Liver (tissue), 9 donors: ENCODE results near the gene TMEM190. TPM values are rescaled to one million over a fixed set of nuclear protein-coding genes. Genes with fewer than 3 reads are reported as not detected.

Experiments used
- DNase-seq: peaks from one replicate; pipeline ENCODE4 v3.0.0-alpha.2; 2017; ENCODE audit warnings: low spot score
- H3K27ac ChIP-seq, 2 donors: one replicate each; pipeline ENCODE4 v1.7.0; 2013; ENCODE audit warnings: inconsistent platforms in 2 of 2, low read length in 2 of 2, control low read depth in 1 of 2, low read depth in 1 of 2, mild to moderate bottlenecking in 1 of 2
- H3K27me3 ChIP-seq, 4 donors: one replicate each; pipeline versions ENCODE4 v1.6.1 to v1.7.0; 2013; ENCODE audit warnings: low read length in 3 of 4, inconsistent platforms in 1 of 4, mild to moderate bottlenecking in 1 of 4, moderate library complexity in 1 of 4; ENCODE audit not compliant: control insufficient read depth in 4 of 4, insufficient read depth in 4 of 4
- H3K36me3 ChIP-seq, 4 donors: one replicate each; pipeline versions ENCODE4 v1.6.1 to v1.7.0; 2013; ENCODE audit warnings: low read length in 3 of 4, mild to moderate bottlenecking in 3 of 4, low read depth in 1 of 4, moderate library complexity in 1 of 4; ENCODE audit not compliant: control insufficient read depth in 4 of 4, insufficient read depth in 3 of 4
- H3K4me1 ChIP-seq, 4 donors: one replicate each; pipeline versions ENCODE4 v1.6.1 to v1.7.0; 2013; ENCODE audit warnings: low read length in 3 of 4, mild to moderate bottlenecking in 3 of 4, moderate library complexity in 1 of 4; ENCODE audit not compliant: control insufficient read depth in 4 of 4, insufficient read depth in 4 of 4
- H3K4me3 ChIP-seq, 3 donors: one replicate each; pipeline versions ENCODE4 v1.6.1 to v1.7.0; 2013; ENCODE audit warnings: low read length in 3 of 3, control low read depth in 1 of 3, low read depth in 1 of 3, mild to moderate bottlenecking in 1 of 3
- H3K9ac ChIP-seq, 2 donors: one replicate each; pipeline ENCODE4 v1.7.0; 2013; ENCODE audit warnings: low read length in 2 of 2, mild to moderate bottlenecking in 2 of 2, moderate library complexity in 2 of 2, control low read depth in 1 of 2, low read depth in 1 of 2
- H3K9me3 ChIP-seq, 4 donors: one replicate each; pipeline versions ENCODE4 v1.6.1 to v1.7.0; 2013; ENCODE audit warnings: low read length in 3 of 4; ENCODE audit not compliant: control insufficient read depth in 4 of 4
- CTCF ChIP-seq: fragments of 150-350 bp; IDR thresholded peaks from 2 replicates; pipeline ENCODE4 v1.5.1; 2017; ENCODE audit warnings: improper control_type of control experiment, low read depth, low read length; ENCODE audit not compliant: missing input control
- EGR1 ChIP-seq, 2 donors: IDR thresholded peaks; 2 replicates each; pipeline ENCODE4 v1.6.1; 2016 to 2018; ENCODE audit warnings: antibody characterized with exemption in 2 of 2, low read depth in 2 of 2
- FOXA1 ChIP-seq: IDR thresholded peaks from 2 replicates; pipeline ENCODE4 v1.6.1; 2016; ENCODE audit warnings: antibody characterized with exemption
- FOXA2 ChIP-seq: IDR thresholded peaks from 2 replicates; pipeline ENCODE4 v1.6.1; 2016; ENCODE audit warnings: antibody characterized with exemption
- HNF4G ChIP-seq: IDR thresholded peaks from 2 replicates; pipeline ENCODE4 v1.6.1; 2016; ENCODE audit warnings: antibody characterized with exemption
- JUND ChIP-seq, 2 donors: IDR thresholded peaks; 2 replicates each; pipeline ENCODE4 v1.6.1; 2016; ENCODE audit warnings: antibody characterized with exemption in 2 of 2
- NR2F2 ChIP-seq: IDR thresholded peaks from 2 replicates; pipeline ENCODE4 v1.6.1; 2016; ENCODE audit warnings: antibody characterized with exemption
- RAD21 ChIP-seq, 2 donors: IDR thresholded peaks; 2 replicates each; pipeline ENCODE4 v1.6.1; 2016; ENCODE audit warnings: antibody characterized with exemption in 2 of 2, mild to moderate bottlenecking in 2 of 2
- REST ChIP-seq: IDR thresholded peaks from 2 replicates; pipeline ENCODE4 v1.6.1; 2016; ENCODE audit warnings: antibody characterized with exemption, mild to moderate bottlenecking
- RXRA ChIP-seq, 2 donors: IDR thresholded peaks; 2 replicates each; pipeline ENCODE4 v1.6.1; 2017 to 2018; ENCODE audit warnings: antibody characterized with exemption in 2 of 2, mild to moderate bottlenecking in 1 of 2
- TAF1 ChIP-seq: conservative IDR thresholded peaks from 2 replicates; pipeline ENCODE4 v1.6.1; 2016; ENCODE audit warnings: antibody characterized with exemption, mild to moderate bottlenecking
- YY1 ChIP-seq: IDR thresholded peaks from 2 replicates; pipeline ENCODE4 v1.6.1; 2016; ENCODE audit warnings: antibody characterized with exemption, mild to moderate bottlenecking
- WGBS: extraction: QIAGEN DNeasy Blood & Tissue Kit; methylation state at CpG from one replicate; pipeline ENCODE4 v1.1.7; 2013; 5-methylcytosine and 5-hydroxymethylcytosine counted together
- polyA plus RNA-seq, 2 donors: library from polyadenylated mRNA; stranded (reverse) in 1 of 2; unstranded in 1 of 2; fragments of 200-250 nt in 1 of 2; fragments of >200 nt in 1 of 2; fragmentation: Nextera tagmentation in 1 of 2; extraction: Ambion mirVana in 1 of 2; gene quantifications; one replicate each; pipeline versions ENCODE4 v1.2.1 to v1.2.3, GENCODE V29; 2013 to 2015
- total RNA-seq, 2 donors: library from RNA; depleted of rRNA; stranded (reverse); fragments of >200 nt; gene quantifications; one replicate each; pipeline ENCODE4 v1.2.3, GENCODE V29; 2014
- TF ChIP-seq, protein P1 (sequence below): IDR thresholded peaks from 2 replicates; pipeline ENCODE4 v1.6.1; 2016; ENCODE audit warnings: antibody characterized with exemption
- TF ChIP-seq, protein P2 (sequence below): IDR thresholded peaks from 2 replicates; pipeline ENCODE4 v1.6.1; 2016; ENCODE audit warnings: antibody characterized with exemption
- TF ChIP-seq, protein P3 (sequence below): IDR thresholded peaks from 2 replicates; pipeline ENCODE4 v1.6.1; 2016; ENCODE audit warnings: antibody characterized with exemption
- donor health status: healthy.
- donor health status: healthy.
- donor health status: healthy.
- donor health status: healthy.
- donor health status: healthy.

The TMEM190 gene
- total and polyA plus RNA-seq, 4 donors = not detected

GRCh38 chr19:55379174-55379573 lies 2.5 kb downstream of the TMEM190 start (continued):
- TF ChIP-seq, protein P1, sequence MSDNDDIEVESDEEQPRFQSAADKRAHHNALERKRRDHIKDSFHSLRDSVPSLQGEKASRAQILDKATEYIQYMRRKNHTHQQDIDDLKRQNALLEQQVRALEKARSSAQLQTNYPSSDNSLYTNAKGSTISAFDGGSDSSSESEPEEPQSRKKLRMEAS = no peak

DNA sequence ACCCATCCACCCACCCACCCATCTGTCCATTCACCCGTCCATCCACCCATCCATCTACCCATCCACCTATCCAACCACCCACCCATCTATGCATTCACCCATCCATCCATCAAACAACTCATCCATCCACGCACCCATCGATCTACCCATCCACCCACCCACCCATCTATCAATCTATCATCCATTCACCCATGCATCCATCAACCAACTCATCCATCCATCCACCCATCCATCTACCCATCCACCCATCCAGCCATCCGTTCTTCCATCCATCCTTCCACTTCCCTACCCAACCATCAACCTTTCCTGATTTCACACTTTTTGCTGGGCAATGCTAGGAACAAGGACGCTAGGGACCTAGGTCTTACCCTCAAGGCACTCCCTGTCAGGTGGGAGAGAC lies 5.4 kb downstream of the TMEM190 start:
- H3K36me3 ChIP-seq = no peaks in the 10 kb centered on the region
- peaks cover 0 to 2% (median 0%) of the 10 kb centered on the region in 4 donors for H3K27me3 ChIP-seq
- WGBS = 98% methylated on average over 5 of the region's 5 CpGs
- peaks cover 11 to 24% (median 18%) of the 10 kb centered on the region in 4 donors for H3K4me1 ChIP-seq
- no peak for TF ChIP-seq REST
- H3K9me3 ChIP-seq = no peaks in the 10 kb centered on the region
- no peak overlapping the region for H3K27ac ChIP-seq
- H3K4me3 ChIP-seq = no peak overlapping the region
- DNase-seq = no peak
- no peak overlapping the region for H3K9ac ChIP-seq

- WGBS = 97% methylated on average over 3 of the region's 3 CpGs
- H3K9ac ChIP-seq = no peak overlapping the region
- TF ChIP-seq JUND (IDR thresholded peaks at IDR 0.05) (no peak), EGR1 (IDR thresholded peaks at IDR 0.05; ENCODE audit: low read depth in 2 of 2) (no peak), NR2F2 (no peak), FOXA2 (no peak), YY1 (no peak), CTCF (no peak), RXRA (IDR thresholded peaks at IDR 0.05) (no peak), HNF4G (no peak), RAD21 (IDR thresholded peaks at IDR 0.05) (no peak), TAF1 (no peak), REST (no peak), FOXA1 (no peak)
- TF ChIP-seq, protein P2, sequence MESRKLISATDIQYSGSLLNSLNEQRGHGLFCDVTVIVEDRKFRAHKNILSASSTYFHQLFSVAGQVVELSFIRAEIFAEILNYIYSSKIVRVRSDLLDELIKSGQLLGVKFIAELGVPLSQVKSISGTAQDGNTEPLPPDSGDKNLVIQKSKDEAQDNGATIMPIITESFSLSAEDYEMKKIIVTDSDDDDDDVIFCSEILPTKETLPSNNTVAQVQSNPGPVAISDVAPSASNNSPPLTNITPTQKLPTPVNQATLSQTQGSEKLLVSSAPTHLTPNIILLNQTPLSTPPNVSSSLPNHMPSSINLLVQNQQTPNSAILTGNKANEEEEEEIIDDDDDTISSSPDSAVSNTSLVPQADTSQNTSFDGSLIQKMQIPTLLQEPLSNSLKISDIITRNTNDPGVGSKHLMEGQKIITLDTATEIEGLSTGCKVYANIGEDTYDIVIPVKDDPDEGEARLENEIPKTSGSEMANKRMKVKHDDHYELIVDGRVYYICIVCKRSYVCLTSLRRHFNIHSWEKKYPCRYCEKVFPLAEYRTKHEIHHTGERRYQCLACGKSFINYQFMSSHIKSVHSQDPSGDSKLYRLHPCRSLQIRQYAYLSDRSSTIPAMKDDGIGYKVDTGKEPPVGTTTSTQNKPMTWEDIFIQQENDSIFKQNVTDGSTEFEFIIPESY = no peak
- TF ChIP-seq, protein P1 = no peak
- TF ChIP-seq, protein P3, sequence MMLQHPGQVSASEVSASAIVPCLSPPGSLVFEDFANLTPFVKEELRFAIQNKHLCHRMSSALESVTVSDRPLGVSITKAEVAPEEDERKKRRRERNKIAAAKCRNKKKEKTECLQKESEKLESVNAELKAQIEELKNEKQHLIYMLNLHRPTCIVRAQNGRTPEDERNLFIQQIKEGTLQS = no peak
Measured at GRCh38 chr19:55382522-55383054, 6.0 kb downstream of the TMEM190 start.

More at GRCh38 chr19:55382522-55383054, 6.0 kb downstream of the TMEM190 start:
- Histone ChIP-seq H3K4me1 (peaks cover 15 to 29% (median 24%) of the 10 kb centered on the region in 4 donors), H3K27me3 (peaks cover 0 to 2% (median 0%) of the 10 kb centered on the region in 4 donors), H3K4me3 (no peak overlapping the region), H3K9me3 (no peaks in the 10 kb centered on the region), H3K36me3 (peaks cover 0 to 6% (median 2%) of the 10 kb centered on the region in 4 donors), H3K27ac (no peak overlapping the region)
- no peak for DNase-seq
